Glutamatergic neuron (in vitro differentiated cells): ENCODE measurements around the gene ATP5F1D. TPM values are rescaled to one million over a fixed set of nuclear protein-coding genes. Genes with fewer than 3 reads are reported as not detected.

ENCODE experiments used
- DNase-seq: peaks from one replicate; pipeline ENCODE4 v3.0.0; 2022
- H3K27ac Mint-ChIP-seq: one replicate; pipeline ENCODE4 v1.8.0; 2020; ENCODE audit warnings: mild to moderate bottlenecking, mixed read lengths, inconsistent platforms; ENCODE audit not compliant: unreplicated experiment
- H3K27me3 Mint-ChIP-seq: one replicate; pipeline ENCODE4 v1.8.0; 2020; ENCODE audit warnings: mild to moderate bottlenecking, moderate library complexity, mixed read lengths, inconsistent platforms; ENCODE audit not compliant: unreplicated experiment
- H3K36me3 Mint-ChIP-seq: one replicate; pipeline ENCODE4 v1.8.0; 2020; ENCODE audit warnings: mild to moderate bottlenecking, mixed read lengths, inconsistent platforms; ENCODE audit not compliant: unreplicated experiment
- H3K4me1 Mint-ChIP-seq: one replicate; pipeline ENCODE4 v1.8.0; 2020; ENCODE audit warnings: mild to moderate bottlenecking, low read depth, mixed read lengths, inconsistent platforms; ENCODE audit not compliant: unreplicated experiment
- H3K4me3 Mint-ChIP-seq: one replicate; pipeline ENCODE4 v1.8.0; 2020; ENCODE audit warnings: mild to moderate bottlenecking, mixed read lengths, inconsistent platforms; ENCODE audit not compliant: unreplicated experiment
- H3K9me3 Mint-ChIP-seq: one replicate; pipeline ENCODE4 v1.8.0; 2020; ENCODE audit warnings: mild to moderate bottlenecking, moderate library complexity, mixed read lengths, inconsistent platforms; ENCODE audit not compliant: unreplicated experiment
- total RNA-seq: library from RNA; stranded (reverse); fragmentation: NEBNext Ultra II Directional; extraction: Animal tissue kit (Norgen Biotek cat#: 25700); gene quantifications from one replicate; pipeline ENCODE4 v1.2.1, GENCODE V29; 2021; ENCODE audit not compliant: unreplicated experiment
- TF ChIP-seq, protein P1 (sequence below): fragments of 200-600 bp; sonication (generic); IDR thresholded peaks from one replicate; pipeline ENCODE4 v1.5.0; 2021; ENCODE audit not compliant: partially characterized antibody, unreplicated experiment

ATP5F1D gene
- total RNA-seq, 1 donor from 2014 or later = 129 TPM

DNA sequence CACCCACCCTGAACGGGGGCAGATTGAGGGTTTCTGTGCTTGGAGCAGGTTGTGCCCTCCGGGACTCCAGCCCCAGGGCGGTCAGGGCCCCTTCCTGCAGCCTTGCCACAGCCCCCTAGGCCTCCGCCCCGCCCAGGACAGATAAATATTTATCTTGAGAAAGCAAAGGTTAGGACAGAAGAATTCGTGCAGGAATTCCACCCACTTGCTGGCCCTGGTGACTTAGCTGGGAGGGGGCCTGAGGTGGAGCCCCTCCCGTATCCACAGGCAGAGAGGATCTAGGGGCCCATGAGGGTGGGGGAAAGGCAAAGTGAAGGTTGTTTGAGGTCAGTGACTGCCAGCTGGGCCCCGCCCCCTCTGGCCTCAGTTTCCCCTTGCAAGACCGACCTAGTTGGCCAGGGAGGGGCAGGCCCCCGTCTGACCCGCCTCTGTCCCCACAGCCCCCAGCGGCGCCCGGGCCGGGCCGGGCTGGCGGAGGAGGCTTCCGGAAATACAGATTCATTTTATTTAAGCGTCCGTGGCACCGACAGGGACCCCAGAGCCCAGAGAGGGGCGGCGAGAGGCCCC is 12.0 kb downstream of the ATP5F1D start:
- H3K4me3 Mint-ChIP-seq = peak overlapping the region; percentile 57
- peaks cover 13% of the 10 kb centered on the region for H3K4me1 Mint-ChIP-seq
- peaks cover 26% of the 10 kb centered on the region for H3K9me3 Mint-ChIP-seq
- TF ChIP-seq, protein P1, sequence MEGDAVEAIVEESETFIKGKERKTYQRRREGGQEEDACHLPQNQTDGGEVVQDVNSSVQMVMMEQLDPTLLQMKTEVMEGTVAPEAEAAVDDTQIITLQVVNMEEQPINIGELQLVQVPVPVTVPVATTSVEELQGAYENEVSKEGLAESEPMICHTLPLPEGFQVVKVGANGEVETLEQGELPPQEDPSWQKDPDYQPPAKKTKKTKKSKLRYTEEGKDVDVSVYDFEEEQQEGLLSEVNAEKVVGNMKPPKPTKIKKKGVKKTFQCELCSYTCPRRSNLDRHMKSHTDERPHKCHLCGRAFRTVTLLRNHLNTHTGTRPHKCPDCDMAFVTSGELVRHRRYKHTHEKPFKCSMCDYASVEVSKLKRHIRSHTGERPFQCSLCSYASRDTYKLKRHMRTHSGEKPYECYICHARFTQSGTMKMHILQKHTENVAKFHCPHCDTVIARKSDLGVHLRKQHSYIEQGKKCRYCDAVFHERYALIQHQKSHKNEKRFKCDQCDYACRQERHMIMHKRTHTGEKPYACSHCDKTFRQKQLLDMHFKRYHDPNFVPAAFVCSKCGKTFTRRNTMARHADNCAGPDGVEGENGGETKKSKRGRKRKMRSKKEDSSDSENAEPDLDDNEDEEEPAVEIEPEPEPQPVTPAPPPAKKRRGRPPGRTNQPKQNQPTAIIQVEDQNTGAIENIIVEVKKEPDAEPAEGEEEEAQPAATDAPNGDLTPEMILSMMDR = no peak
- H3K36me3 Mint-ChIP-seq = no peaks in the 10 kb centered on the region
- DNase-seq = no peak
- H3K27ac Mint-ChIP-seq = no peak overlapping the region
- peaks cover 16% of the 10 kb centered on the region for H3K27me3 Mint-ChIP-seq

DNA sequence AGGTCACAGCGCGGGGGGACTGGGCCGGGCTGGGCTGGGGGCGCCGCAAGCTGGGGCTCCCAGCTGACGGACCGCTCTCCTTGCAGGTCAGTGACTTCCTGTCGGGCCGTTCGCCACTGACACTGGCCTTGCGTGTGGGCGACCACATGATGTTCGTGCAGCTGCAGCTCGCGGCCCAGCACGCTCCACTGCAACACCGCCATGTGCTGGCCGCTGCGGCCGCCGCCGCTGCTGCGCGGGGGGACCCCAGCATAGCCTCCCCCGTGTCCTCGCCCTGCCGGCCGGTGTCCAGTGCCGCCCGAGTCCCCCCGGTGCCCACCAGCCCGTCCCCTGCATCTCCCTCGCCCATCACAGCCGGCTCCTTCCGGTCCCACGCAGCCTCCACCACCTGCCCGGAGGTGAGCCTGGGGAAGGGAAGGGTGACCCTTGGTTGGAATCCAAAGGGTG is 12.6 kb downstream of the ATP5F1D start:
- Mint-ChIP-seq H3K36me3 (no peaks in the 10 kb centered on the region), H3K4me1 (peaks cover 13% of the 10 kb centered on the region), H3K27ac (no peak overlapping the region), H3K4me3 (no peak overlapping the region), H3K27me3 (peaks cover 16% of the 10 kb centered on the region), H3K9me3 (peaks cover 28% of the 10 kb centered on the region)
- no peak for DNase-seq
- TF ChIP-seq, protein P1 = no peak

DNA sequence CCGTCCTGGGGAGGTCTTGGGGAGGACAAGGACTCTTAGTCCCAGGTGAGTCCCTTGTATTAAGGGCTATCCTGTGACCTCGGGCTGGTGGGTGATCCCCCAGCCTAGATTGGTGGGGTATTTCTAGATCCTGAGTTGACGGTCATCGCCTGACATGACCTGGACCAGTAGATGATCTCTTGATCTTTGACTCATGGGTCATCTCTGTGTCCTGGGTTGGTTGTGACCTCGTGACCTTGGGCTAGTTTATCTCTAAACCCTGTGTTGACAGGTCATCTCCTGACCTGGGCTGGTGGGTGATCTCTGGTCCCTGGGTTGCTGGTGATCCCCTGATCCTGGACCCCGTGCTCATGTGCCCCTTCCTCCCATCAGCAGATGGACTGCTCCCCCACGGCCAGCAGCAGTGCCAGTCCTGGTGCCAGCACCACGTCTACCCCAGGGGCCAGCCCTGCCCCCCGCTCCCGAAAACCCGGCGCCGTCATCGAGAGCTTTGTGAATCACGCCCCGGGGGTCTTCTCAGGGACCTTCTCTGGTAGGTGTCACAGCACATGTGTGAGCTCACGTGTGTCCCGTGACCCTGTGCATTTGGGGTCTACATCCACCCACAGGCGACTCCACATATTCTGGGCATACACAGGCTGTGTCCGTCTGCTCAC is 13.1 kb downstream of the ATP5F1D start:
- no peaks in the 10 kb centered on the region for H3K36me3 Mint-ChIP-seq
- peak overlapping the region; percentile 73 for H3K27ac Mint-ChIP-seq
- H3K9me3 Mint-ChIP-seq = peaks cover 28% of the 10 kb centered on the region
- H3K4me3 Mint-ChIP-seq = peak overlapping the region; percentile 71
- DNase-seq = no peak
- peaks cover 13% of the 10 kb centered on the region for H3K4me1 Mint-ChIP-seq
- TF ChIP-seq, protein P1 = no peak
- H3K27me3 Mint-ChIP-seq = peaks cover 17% of the 10 kb centered on the region

DNA sequence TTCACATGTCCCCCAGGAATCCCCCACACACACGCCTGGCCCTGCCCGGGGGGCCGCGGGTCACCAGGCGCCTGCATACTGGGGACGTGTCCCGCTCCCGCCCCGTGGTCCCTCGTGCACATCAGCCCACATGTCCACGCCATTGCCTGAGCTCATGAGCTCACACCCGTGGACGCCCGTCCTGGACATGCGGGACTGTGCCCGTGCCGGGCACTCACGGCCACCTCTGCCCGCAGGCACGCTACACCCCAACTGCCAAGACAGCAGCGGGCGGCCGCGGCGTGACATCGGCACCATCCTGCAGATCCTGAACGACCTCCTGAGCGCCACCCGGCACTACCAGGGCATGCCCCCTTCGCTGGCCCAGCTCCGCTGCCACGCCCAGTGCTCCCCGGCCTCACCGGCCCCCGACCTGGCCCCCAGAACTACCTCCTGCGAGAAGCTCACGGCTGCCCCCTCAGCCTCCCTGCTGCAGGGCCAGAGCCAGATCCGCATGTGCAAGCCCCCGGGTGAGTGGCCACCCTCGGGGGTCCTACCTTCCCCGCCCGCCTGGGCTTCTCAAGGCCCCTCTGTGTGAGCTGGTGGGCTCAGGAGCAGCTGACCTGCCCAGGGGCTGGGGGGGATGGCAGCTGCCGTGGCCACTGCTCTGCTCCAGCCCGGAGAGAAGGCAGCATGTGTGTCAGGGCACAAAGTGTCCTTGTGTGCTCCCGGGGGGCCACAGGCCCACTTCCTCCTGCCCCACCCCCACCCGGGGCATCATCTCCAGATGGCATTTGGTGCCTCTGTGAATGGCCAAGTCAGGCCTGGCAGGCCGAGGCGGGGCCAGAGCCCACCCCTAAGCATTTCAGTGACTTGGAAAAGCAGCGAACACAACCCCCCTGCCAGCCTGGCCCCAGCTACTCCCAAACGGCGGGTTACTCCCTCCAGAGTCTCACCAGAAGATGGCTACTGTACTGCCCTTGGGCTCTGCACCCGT is 13.9 kb downstream of the ATP5F1D start:
- no peaks in the 10 kb centered on the region for H3K36me3 Mint-ChIP-seq
- DNase-seq = no peak
- H3K27me3 Mint-ChIP-seq = peaks cover 18% of the 10 kb centered on the region
- peaks cover 28% of the 10 kb centered on the region for H3K9me3 Mint-ChIP-seq
- H3K4me3 Mint-ChIP-seq = no peak overlapping the region
- TF ChIP-seq, protein P1 = no peak
- H3K27ac Mint-ChIP-seq = peak overlapping the region; percentile 33
- H3K4me1 Mint-ChIP-seq = peaks cover 13% of the 10 kb centered on the region
